PC-9 (cell line): ENCODE data around the gene OTX1. TPM values are rescaled to one million over a fixed set of nuclear protein-coding genes. Genes with fewer than 3 reads are reported as not detected.

Source experiments
- BruUV-seq: library from RNA; stranded (reverse); fragments of 400-500 nt; replicated peaks from 2 replicates; lab custom pipeline; 2021; lab: Mats Ljungman, UMichigan
- CTCF ChIA-PET: fragments of 300-600 bp; sonication (Branson Sonifier 250); formaldehyde crosslinking; loops from one replicate; lab custom pipeline; 2022; ENCODE audit warnings: antibody characterized with exemption; lab: Charles Lee
- POLR2A ChIA-PET: fragments of 300-600 bp; sonication (Branson Sonifier 250); formaldehyde crosslinking; loops from one replicate; lab custom pipeline; 2022; ENCODE audit warnings: antibody characterized with exemption; ENCODE audit not compliant: unreplicated experiment; lab: Charles Lee
- DNase-seq, 2 experiments: peaks; one replicate each; pipeline versions ENCODE4 v3.0.0 to v3.0.0-alpha.2; 2015 to 2022; ENCODE audit warnings: mixed read lengths in 1 of 2
- H2AFZ ChIP-seq: fragments of 200-600 bp; sonication (generic); 2 replicates; pipeline ENCODE4 v1.8.1; 2017; ENCODE audit warnings: antibody characterized with exemption
- H3F3A ChIP-seq: fragments of 200-600 bp; sonication (generic); 2 replicates; pipeline ENCODE4 v1.8.1; 2017; ENCODE audit warnings: antibody characterized with exemption, mild to moderate bottlenecking, low read depth; ENCODE audit not compliant: insufficient read depth
- H3K27ac ChIP-seq: fragments of 200-600 bp; sonication (generic); 2 replicates; pipeline ENCODE4 v1.6.1; 2016; ENCODE audit warnings: mixed run types
- H3K27me3 ChIP-seq: fragments of 200-600 bp; sonication (generic); 2 replicates; pipeline ENCODE4 v1.6.1; 2016; ENCODE audit warnings: low read depth, mixed run types; ENCODE audit not compliant: insufficient read depth
- H3K36me3 ChIP-seq: fragments of 200-600 bp; sonication (generic); 2 replicates; pipeline ENCODE4 v1.6.1; 2016; ENCODE audit warnings: low read depth, mixed run types
- H3K4me1 ChIP-seq: fragments of 200-600 bp; sonication (generic); replicated peaks from 2 replicates; pipeline ENCODE4 v1.6.1; 2016; ENCODE audit warnings: mixed run types; ENCODE audit not compliant: insufficient read depth
- H3K4me2 ChIP-seq: fragments of 200-600 bp; sonication (generic); 2 replicates; pipeline ENCODE4 v1.6.1; 2017; ENCODE audit warnings: mixed run types
- H3K4me3 ChIP-seq: fragments of 200-600 bp; sonication (generic); 2 replicates; pipeline ENCODE4 v1.6.1; 2016; ENCODE audit warnings: mixed run types
- H3K79me2 ChIP-seq: fragments of 200-600 bp; sonication (generic); 2 replicates; pipeline ENCODE4 v1.6.1; 2017; ENCODE audit warnings: low read depth, mixed run types
- H3K9me2 ChIP-seq: fragments of 200-600 bp; sonication (generic); 2 replicates; pipeline ENCODE4 v1.8.1; 2017; ENCODE audit warnings: mild to moderate bottlenecking; ENCODE audit not compliant: insufficient read depth
- H3K9me3 ChIP-seq: fragments of 200-600 bp; sonication (generic); 2 replicates; pipeline ENCODE4 v1.8.1; 2016; ENCODE audit warnings: low read depth; ENCODE audit not compliant: insufficient read depth
- H4K20me1 ChIP-seq: fragments of 200-600 bp; sonication (generic); 2 replicates; pipeline ENCODE4 v1.8.1; 2017; ENCODE audit not compliant: insufficient read depth
- EZH2 ChIP-seq: fragments of 200-600 bp; sonication (generic); IDR thresholded peaks from 2 replicates; pipeline ENCODE4 v1.8.0; 2017; ENCODE audit warnings: antibody characterized with exemption, low read depth
- intact Hi-C: fragments of 100-400 bp; cut with micrococcal nuclease; formaldehyde crosslinking; loops from one replicate; pipeline ENCODE4 v1.10.0; 2022; ENCODE audit not compliant: unreplicated experiment
- total RNA-seq: library from RNA; stranded (reverse); gene quantifications from 2 replicates; pipeline ENCODE4 v1.2.3, GENCODE V29; 2021
- TF ChIP-seq, protein P1 (sequence below): fragments of 200-600 bp; sonication (generic); conservative IDR thresholded peaks from 2 replicates; pipeline ENCODE4 v1.6.1; 2017; ENCODE audit warnings: mixed run types, antibody characterized with exemption, mild to moderate bottlenecking, moderate library complexity

Gene OTX1
- total RNA-seq, 1 experiment from 2014 or later: 6.8 TPM

DNA sequence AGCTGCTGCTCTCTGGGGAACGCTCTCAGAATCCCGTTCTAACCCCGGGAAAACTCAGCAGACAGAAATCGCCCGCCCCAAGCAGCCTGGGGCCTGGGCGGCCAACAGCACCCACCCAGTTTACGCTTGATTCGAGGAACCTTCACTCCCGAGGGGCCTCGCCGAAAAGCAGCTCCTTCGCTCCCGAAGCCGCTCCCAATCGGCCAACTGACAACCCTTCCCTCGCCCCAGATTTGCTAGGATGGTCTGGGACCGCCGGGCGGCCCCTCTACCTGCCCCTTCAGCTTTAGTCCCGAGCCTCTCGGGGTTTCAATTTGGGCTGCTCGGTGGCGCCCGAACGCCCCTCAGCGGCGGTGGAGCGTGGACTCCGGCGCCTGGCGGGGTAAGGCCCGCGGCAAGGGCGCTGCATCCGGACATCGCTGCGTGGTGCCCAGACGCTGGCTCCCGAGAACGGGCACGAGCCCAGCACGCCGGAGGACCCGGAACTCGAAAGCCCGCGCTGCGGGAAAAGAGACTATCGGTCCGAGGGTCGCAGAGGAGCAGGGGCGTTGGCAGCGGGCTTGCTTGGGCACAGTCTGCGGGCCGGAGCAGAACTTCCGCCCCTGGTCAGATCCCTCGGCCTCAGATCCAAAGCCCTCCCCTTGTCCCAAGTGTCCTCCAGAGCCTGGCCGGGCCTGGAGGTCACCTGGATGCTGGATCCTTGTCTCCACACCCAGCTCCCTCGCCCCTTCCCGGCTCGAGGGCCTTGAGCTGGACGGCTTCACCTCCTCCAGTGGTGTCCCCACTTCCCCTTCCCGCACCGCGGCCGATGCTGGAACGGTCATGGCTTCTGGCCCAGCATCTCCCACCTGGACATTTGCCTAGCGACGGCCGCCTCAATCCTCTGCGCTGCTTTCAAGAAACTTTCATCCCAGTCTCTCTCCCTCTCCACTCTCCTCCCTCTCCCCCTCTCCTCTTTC is 3.0 kb upstream of the OTX1 start:
- intact Hi-C loops: no loop called here
- TF ChIP-seq, protein P1, sequence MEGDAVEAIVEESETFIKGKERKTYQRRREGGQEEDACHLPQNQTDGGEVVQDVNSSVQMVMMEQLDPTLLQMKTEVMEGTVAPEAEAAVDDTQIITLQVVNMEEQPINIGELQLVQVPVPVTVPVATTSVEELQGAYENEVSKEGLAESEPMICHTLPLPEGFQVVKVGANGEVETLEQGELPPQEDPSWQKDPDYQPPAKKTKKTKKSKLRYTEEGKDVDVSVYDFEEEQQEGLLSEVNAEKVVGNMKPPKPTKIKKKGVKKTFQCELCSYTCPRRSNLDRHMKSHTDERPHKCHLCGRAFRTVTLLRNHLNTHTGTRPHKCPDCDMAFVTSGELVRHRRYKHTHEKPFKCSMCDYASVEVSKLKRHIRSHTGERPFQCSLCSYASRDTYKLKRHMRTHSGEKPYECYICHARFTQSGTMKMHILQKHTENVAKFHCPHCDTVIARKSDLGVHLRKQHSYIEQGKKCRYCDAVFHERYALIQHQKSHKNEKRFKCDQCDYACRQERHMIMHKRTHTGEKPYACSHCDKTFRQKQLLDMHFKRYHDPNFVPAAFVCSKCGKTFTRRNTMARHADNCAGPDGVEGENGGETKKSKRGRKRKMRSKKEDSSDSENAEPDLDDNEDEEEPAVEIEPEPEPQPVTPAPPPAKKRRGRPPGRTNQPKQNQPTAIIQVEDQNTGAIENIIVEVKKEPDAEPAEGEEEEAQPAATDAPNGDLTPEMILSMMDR: no peak
- no peak for TF ChIP-seq EZH2
- Histone ChIP-seq H3K27me3 (no peaks in the 10 kb centered on the region), H3K4me1 (0 out of 2 replicates have a peak, but pooled peaks cover 6% of the 10 kb centered on the region), H3F3A (peaks cover 18% of the 10 kb centered on the region), H3K9me2 (no peaks in the 10 kb centered on the region), H3K9me3 (no peaks in the 10 kb centered on the region), H3K36me3 (no peaks in the 10 kb centered on the region), H3K4me2 (no peak overlapping the region), H2AFZ (no peak overlapping the region), H3K79me2 (no peaks in the 10 kb centered on the region), H3K27ac (no peak overlapping the region), H3K4me3 (no peak overlapping the region), H4K20me1 (no peaks in the 10 kb centered on the region)
- no TSS peak for BruUV-seq
- no peak for DNase-seq
- ChIA-PET CTCF (no interaction called here), POLR2A (no interaction called here)

DNA sequence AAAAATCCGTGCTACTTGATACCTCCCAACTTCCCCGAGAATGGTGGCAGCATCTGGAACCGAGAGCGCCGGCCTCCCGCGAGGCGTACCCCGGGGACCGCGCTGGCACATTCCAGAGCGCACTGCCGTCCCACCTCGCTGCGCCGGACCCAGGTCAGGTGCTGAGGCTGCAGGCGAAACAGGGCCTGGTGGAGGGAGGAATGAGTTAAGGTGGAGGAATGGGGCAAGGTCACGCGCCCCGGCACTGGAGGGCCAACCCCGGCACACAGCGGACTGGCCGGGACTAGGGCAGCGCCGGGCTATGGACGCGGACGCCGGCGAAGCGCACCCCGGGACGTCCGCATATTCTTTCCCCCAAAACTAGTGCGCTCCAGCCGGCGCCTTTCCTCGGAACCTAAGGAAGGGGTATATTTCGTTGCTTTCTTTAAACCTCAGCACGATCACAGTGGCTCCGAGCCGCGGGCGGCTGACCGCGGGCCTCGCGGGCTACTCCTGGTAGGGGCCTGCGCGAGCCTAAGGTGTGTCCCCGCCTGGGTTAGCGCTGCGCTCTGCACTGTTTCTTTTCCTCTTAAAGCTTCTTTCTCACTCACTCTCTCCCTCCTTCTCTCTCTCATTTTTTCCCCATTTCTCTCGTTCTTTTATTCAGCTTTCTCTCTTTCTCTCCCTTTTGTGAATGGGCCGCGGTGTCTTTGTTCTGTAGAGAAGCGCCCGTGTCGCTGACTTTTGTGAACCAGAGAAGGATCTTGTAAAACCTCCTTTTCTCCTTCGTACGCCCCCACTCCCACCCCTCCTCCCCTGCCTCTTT is 2.1 kb upstream of the OTX1 start:
- Histone ChIP-seq H3K4me3 (peak overlapping the region; percentile 100; the same call in 1 of the 2 replicates), H3K9me3 (no peaks in the 10 kb centered on the region), H3K4me1 (0 out of 2 replicates have a peak, but pooled peaks cover 6% of the 10 kb centered on the region), H3K4me2 (peak overlapping the region; percentile 99), H3F3A (peaks cover 11% of the 10 kb centered on the region; the same call in 1 of the 2 replicates), H2AFZ (no peak overlapping the region; the same call in 1 of the 2 replicates), H3K36me3 (no peaks in the 10 kb centered on the region), H4K20me1 (no peaks in the 10 kb centered on the region), H3K79me2 (no peaks in the 10 kb centered on the region), H3K27ac (no peak overlapping the region), H3K27me3 (no peaks in the 10 kb centered on the region), H3K9me2 (no peaks in the 10 kb centered on the region)
- ChIA-PET POLR2A (no interaction called here), CTCF (no interaction called here)
- TF ChIP-seq EZH2: no peak
- TF ChIP-seq, protein P1: no peak
- BruUV-seq: no TSS peak
- intact Hi-C loops: no loop called here
- no peak for DNase-seq
